GM12865 (cell line): ENCODE measurements around the gene ATG4D.

ENCODE experiments used
- DNase-seq: peaks from one replicate; pipeline ENCODE4 v3.0.0; 2010; ENCODE audit warnings: low read depth
- H3K4me3 ChIP-seq: 2 replicates; pipeline ENCODE4 v1.5.1; 2011; ENCODE audit warnings: mild to moderate bottlenecking, low read depth, low read length, control low read depth
- TF ChIP-seq, protein P1 (sequence below): IDR thresholded peaks from 2 replicates; pipeline ENCODE4 v1.5.1; 2011; ENCODE audit warnings: low read length, control low read depth, low read depth, inconsistent platforms; ENCODE audit not compliant: insufficient read depth; ENCODE audit errors: missing control alignments

ATG4D gene

DNA sequence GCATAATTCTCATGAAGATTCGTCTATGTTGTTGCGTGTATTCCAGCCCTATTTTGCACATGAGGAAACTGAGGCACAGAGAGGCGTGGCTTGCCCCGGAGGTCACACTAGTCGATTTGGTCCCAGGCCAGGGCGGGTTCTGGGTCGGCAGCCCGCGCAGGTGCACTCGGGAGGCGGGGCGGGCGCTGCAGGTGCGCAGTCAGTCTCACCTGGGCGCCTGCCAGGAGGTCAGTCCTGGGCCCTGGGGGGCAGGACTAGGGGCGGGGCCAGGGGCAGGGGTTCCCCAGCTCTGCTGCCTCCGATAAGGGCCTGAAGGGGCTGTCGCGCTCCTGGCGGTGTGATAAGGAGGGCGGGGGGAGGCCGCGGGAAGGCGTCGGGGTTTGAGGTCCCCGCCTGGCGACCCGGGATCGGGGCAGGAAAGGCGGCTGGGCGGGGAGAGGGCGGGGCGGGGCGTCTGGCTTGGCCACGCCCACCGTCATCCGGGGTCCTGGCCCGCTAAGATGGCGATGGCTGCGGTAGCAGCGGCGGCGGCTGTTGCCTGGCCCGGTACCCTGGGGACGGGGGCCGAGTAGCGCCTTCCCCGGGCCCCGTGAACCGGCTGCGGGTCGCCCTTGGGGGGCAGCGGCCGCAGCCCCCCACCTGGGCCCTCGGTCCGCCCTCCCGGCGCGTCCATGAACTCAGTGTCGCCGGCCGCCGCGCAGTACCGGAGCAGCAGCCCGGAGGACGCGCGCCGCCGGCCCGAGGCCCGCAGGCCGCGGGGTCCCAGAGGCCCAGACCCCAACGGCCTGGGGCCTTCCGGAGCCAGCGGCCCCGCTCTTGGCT lies at the start of gene ATG4D:
TSS of gene ATG4D (plus strand) at position 485 of the 822 bp plus-strand sequence. CDS start at position 672, 187 bp downstream.
- TF ChIP-seq, protein P1, sequence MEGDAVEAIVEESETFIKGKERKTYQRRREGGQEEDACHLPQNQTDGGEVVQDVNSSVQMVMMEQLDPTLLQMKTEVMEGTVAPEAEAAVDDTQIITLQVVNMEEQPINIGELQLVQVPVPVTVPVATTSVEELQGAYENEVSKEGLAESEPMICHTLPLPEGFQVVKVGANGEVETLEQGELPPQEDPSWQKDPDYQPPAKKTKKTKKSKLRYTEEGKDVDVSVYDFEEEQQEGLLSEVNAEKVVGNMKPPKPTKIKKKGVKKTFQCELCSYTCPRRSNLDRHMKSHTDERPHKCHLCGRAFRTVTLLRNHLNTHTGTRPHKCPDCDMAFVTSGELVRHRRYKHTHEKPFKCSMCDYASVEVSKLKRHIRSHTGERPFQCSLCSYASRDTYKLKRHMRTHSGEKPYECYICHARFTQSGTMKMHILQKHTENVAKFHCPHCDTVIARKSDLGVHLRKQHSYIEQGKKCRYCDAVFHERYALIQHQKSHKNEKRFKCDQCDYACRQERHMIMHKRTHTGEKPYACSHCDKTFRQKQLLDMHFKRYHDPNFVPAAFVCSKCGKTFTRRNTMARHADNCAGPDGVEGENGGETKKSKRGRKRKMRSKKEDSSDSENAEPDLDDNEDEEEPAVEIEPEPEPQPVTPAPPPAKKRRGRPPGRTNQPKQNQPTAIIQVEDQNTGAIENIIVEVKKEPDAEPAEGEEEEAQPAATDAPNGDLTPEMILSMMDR, result no peak
- peak; percentile 84 for DNase-seq
- H3K4me3 ChIP-seq, result peak within 1 kb of the TSS; percentile 99

DNA sequence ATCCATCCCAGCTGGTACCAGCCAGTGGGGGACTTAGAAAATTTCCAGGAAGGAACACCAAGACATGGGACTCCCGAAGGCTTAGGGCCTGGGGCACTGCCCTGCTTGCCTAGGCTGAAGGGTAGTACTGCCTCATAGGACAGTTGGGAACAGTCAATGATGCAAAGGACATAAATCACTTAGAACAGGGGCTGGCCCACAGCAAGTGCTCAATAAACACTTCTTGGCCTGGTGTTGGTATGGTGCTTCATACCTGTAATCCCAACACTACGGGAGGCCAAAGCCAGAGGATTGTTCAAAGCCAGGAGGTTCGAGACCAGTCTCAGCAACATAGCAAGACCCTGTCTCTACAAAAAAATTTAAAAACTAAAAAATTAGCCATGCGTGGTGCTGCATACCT lies 46.3 kb upstream of the ATG4D start:
- no peak for DNase-seq
- H3K4me3 ChIP-seq, result no peak overlapping the region
- TF ChIP-seq, protein P1, result no peak

DNA sequence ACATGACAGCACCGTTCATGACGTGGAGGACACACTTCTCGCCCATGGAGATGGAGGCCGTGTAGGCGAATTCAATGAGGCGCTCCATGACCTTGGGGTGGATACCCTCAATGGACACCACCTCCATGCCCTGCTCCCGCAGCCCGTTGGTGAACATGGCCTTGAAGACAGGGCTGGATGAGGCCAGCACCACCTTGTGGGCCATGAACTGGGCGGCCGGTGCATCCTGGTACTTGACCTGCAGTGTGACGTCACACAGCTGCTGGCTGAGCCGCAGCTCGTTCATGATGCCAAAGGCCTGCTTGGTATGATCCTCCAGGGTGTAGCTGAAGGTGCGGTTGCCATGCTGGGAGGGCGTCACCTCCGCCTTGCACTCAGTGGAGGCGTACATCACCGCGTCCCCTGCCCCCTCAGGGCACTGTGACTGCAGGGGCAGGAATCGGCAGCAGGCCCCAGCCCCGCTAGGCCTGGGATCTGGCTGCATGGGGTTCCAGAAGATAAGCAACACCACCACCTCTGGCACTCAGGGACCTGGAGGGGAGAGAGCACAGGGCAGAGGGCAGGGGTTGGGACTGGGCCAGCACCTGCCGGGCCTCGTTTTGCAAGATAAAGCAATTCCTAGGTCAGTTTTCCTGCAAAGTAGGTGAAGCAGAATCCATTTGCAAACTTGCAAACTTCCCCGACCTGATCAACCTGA lies 44.0 kb upstream of the ATG4D start:
- DNase-seq, result no peak
- TF ChIP-seq, protein P1, result no peak

DNA sequence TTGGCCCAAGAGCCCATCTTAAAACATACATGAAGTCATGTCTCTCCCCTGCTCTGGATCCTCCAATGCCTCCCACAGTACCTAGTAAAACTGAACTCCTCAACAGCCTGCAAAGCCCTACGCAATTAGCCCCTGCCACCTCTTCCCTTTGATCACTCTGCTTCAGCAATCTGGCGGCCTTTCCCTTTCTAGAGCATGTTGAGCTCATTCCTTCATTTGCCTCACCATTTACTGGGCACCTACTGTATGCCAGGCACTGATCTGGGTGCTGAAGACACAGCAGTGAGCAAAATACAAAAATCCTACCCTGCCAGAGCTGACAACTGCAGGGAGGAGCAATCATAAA lies 43.5 kb upstream of the ATG4D start:
- TF ChIP-seq, protein P1, result no peak
- no peak overlapping the region for H3K4me3 ChIP-seq
- DNase-seq, result no peak

More for the DNA sequence above, 44.0 kb upstream of the ATG4D start:
- no peak overlapping the region for H3K4me3 ChIP-seq

DNA sequence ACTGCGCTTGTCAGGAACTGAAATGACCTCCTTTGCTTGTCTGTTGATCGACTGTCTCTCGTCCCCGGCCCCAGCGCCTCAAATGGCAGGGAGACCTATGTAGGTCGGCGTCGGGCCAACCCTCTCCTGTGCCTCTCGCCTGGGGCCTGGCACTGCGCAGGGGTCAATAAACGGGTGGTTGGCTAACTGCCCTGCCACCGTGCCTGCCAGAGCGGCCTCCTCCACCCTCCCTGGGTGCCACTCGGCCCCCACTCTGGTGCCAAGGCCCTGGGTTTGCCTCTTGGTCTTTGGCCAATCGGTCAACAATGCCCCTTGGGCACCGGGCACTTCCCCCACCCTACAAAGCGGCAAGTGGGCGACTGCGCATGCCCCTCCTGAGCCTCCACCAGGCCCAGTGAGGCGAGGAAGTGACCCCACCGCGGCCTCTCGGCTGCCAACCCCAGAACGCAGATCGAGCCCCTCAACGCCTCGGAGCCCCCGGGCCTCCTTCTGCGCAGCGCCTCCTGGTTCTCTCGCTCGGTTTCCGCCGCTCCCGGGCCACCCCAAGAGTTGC lies 41.7 kb upstream of the ATG4D start:
- peak; percentile 78 for DNase-seq
- TF ChIP-seq, protein P1, result no peak

DNA sequence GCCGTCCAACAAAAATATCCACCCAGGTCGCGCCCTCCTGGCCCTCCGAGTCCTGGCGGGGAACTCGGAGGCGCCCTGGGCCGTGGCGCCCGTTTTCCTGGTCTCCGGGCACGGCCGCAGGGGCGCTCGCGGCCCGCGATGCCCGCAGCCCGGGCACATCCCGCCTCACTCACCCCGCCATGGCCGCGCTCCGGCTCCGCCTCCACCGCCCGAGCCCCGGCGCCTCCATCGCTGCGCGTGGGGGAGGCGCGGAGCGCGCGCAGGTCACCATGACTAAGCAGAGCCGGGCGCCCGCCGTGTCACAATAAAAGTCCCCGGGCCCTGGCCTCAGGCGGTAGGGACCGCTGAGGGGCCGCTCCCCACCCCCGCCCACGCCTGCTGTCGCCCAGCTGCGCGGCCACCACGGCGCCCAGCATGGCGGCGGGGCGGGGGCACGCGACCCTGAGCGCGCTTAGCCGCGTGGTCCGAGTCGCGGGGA lies 41.1 kb upstream of the ATG4D start:
- TF ChIP-seq, protein P1, result peak; percentile 4
- DNase-seq, result peak; percentile 98
- peak overlapping the region; percentile 99 for H3K4me3 ChIP-seq

More for the DNA sequence above, 41.7 kb upstream of the ATG4D start:
- peak overlapping the region; percentile 99 for H3K4me3 ChIP-seq
